PFSK-1 (cell line): ENCODE data around the gene UNC5C.

Source experiments
- FOXP2 ChIP-seq: optimal IDR thresholded peaks from 2 replicates; pipeline ENCODE3; 2011; ENCODE audit warnings: borderline replicate concordance, control low read depth, inconsistent platforms; ENCODE audit not compliant: insufficient read depth; ENCODE audit errors: extremely low read length, extremely low read depth
- POLR2AphosphoS5 ChIP-seq: IDR thresholded peaks from 2 replicates; pipeline ENCODE4 v1.6.1; 2012; ENCODE audit warnings: low read depth, mild to moderate bottlenecking, control low read depth, low read length, moderate library complexity
- REST ChIP-seq, 2 experiments: IDR thresholded peaks; 2 replicates each; pipeline versions ENCODE4 v1.6.1 to v1.8.0; 2011 to 2012; ENCODE audit warnings: low read depth in 2 of 2, low read length in 2 of 2, control low read depth in 1 of 2, inconsistent platforms in 1 of 2, mild to moderate bottlenecking in 1 of 2, moderate library complexity in 1 of 2; ENCODE audit not compliant: insufficient read depth in 1 of 2
- SIN3A ChIP-seq: IDR thresholded peaks from 2 replicates; pipeline ENCODE4 v1.6.1; 2012; ENCODE audit warnings: mild to moderate bottlenecking, low read length, moderate library complexity, borderline replicate concordance; ENCODE audit not compliant: insufficient read depth
- TAF1 ChIP-seq: IDR thresholded peaks from 2 replicates; pipeline ENCODE4 v1.6.1; 2012; ENCODE audit warnings: low read length, control low read depth, borderline replicate concordance; ENCODE audit not compliant: insufficient read depth

The UNC5C gene

GRCh38 chr4:95560774-95561173 is 12.0 kb upstream of the UNC5C start:
- no peak for TF ChIP-seq REST (IDR thresholded peaks at IDR 0.05; ENCODE audit: insufficient read depth in 1 of 2, low read depth in 2 of 2, low read length in 2 of 2)
- TF ChIP-seq FOXP2, result no peak
- TF ChIP-seq TAF1, result no peak
- no peak for TF ChIP-seq SIN3A
- no peak for TF ChIP-seq POLR2AphosphoS5

DNA sequence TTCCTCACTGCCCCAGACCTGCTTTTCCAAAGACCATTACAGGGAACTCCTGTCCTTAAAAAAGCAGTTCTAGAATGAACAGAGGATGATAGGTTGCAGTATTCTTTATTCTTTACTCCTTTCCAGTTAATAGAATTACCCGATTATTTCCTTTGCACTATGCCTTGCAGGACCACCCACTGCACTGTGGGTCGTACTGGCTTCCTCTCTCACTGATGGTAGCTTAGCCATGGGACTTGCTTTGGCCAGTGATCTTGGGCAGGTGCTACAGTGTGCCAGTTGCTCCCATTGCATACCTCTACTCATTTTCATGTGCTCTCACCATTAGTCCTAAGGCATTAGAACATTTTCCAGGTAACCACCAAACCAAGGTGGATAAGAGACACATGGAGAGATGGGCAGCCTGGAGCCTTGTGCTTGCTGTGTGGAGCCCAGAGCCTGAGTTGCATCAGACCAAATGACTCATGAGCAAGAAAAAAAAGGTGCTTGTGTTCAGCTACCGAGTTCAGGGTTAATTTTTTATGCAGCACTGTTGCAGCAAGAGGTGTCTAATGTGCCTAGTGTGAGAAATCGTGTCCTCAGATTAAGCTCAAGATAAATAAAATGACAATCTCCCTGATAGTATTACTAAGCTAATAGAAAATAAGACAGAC is 7.6 kb upstream of the UNC5C start:
- TF ChIP-seq FOXP2, result no peak
- TF ChIP-seq REST (IDR thresholded peaks at IDR 0.05; ENCODE audit: insufficient read depth in 1 of 2, low read depth in 2 of 2, low read length in 2 of 2), result no peak
- no peak for TF ChIP-seq TAF1
- TF ChIP-seq SIN3A, result no peak
- TF ChIP-seq POLR2AphosphoS5, result no peak

DNA sequence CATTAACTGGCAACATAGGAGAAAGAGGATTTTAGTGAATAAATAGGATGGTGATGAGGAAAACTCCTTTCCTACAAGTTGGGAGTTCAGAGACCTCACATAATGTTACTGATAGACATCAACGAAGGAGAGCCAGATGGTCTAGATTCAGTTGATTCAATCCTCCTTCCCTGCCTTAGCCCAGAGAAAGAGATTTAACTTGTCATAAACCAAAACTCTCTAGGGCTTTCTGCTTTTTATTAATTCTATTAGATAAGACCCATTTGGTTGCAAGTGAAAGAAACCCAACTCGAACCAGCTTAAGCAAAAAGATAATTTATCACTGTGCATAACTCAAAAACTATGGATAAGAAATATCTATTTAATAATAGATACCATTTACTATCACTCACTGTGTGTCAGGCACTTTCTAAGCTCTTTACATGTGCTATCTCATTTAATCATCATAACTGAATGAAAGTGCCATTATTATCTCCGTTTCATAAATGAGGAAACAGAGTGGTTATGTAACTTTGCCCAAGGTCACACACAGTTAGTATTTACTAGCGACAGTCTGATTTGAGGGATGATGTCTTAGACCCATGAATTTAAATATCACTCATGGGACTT is 4.3 kb upstream of the UNC5C start:
- TF ChIP-seq REST (IDR thresholded peaks at IDR 0.05; ENCODE audit: insufficient read depth in 1 of 2, low read depth in 2 of 2, low read length in 2 of 2) (no peak), POLR2AphosphoS5 (no peak), SIN3A (no peak), TAF1 (no peak)

- TF ChIP-seq FOXP2, result no peak
- no peak for TF ChIP-seq POLR2AphosphoS5
- TF ChIP-seq REST (IDR thresholded peaks at IDR 0.05; ENCODE audit: insufficient read depth in 1 of 2, low read depth in 2 of 2, low read length in 2 of 2), result no peak
- TF ChIP-seq TAF1, result no peak
- TF ChIP-seq SIN3A, result no peak
These were observed 2.9 kb upstream of the UNC5C start for GRCh38 chr4:95551653-95552052.
